Breast epithelium (tissue), 3 donors: ENCODE measurements around the gene KIAA0753.

Experiments used
- CTCF ChIP-seq, 3 donors: fragments of 450-650 bp; IDR thresholded peaks; one replicate each; pipeline ENCODE4 v1.5.1; 2016 to 2017; ENCODE audit warnings: antibody characterized with exemption in 3 of 3, mild to moderate bottlenecking in 3 of 3, moderate library complexity in 3 of 3
- POLR2A ChIP-seq: fragments of 450-650 bp; IDR thresholded peaks from one replicate; pipeline ENCODE4 v1.6.1; 2016; ENCODE audit warnings: antibody characterized with exemption, mild to moderate bottlenecking, moderate library complexity
- POLR2AphosphoS5 ChIP-seq, 3 donors: sonication (generic); formaldehyde crosslinking; IDR thresholded peaks; one replicate each; pipeline ENCODE4 v1.6.1; 2017; ENCODE audit warnings: antibody characterized with exemption in 3 of 3

GRCh38 chr17:6670571-6670970 lies 30.1 kb upstream of the KIAA0753 start:
- no peak for TF ChIP-seq POLR2A
- no peak for TF ChIP-seq CTCF (IDR thresholded peaks at IDR 0.05)
- no peak for TF ChIP-seq POLR2AphosphoS5 (IDR thresholded peaks at IDR 0.05)
